Panc1 (cell line): ENCODE results near the gene NME2.
"Not testable (repeated sequence)": the region's sequence is repeated elsewhere in the genome, so short reads cannot be mapped to it uniquely, and the experiment has no call there.

ENCODE experiments used
- POLR2AphosphoS5 ChIP-seq: IDR thresholded peaks from 2 replicates; pipeline ENCODE4 v1.6.1; 2012; ENCODE audit warnings: mild to moderate bottlenecking, low read depth, low read length, moderate library complexity
- TCF7L2 ChIP-seq: IDR thresholded peaks from 2 replicates; pipeline ENCODE4 v1.6.1; 2011; ENCODE audit warnings: mild to moderate bottlenecking, low read depth, low read length, inconsistent platforms
- TF ChIP-seq, protein P1 (sequence below): fragments of 450-650 bp; IDR thresholded peaks from 2 replicates; pipeline ENCODE4 v1.5.1; 2017; ENCODE audit warnings: mild to moderate bottlenecking
- TF ChIP-seq, protein P2 (sequence below), 2 experiments: IDR thresholded peaks; 2 replicates each; pipeline ENCODE4 v1.6.1; 2011 to 2012; ENCODE audit warnings: low read depth in 2 of 2, control low read depth in 1 of 2, low read length in 1 of 2, mild to moderate bottlenecking in 1 of 2, moderate library complexity in 1 of 2; ENCODE audit not compliant: insufficient read depth in 1 of 2

DNA sequence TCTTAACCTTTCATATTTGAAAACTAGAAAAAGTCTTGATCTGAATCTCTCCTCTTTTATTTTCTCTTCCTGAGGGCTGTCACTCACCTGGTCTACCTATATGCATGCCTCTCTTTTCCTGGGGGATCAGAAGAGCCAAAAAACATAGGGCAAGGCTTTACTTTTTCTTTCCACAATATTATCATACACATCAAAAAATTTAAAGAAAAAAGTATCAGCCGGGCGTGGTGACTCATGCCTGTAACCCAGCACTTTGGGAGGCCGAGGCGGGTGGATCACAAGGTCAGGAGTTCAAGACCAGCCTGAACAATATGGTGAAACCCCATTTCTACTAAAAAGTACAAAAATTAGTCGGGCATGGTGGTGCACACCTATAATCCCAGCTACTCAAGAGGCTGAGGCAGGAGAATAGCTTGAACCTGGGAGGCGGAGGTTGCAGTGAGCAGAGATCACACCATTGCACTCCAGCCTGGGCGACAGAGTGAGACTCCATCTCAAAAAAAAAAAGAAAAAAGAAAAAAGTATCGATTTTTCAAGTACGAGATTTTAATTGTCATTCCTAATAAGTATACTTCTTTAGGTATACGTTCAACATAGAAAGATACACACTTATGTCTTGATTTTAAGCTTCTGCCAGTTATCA is 43.6 kb upstream of the NME2 start:
- TF ChIP-seq, protein P1, sequence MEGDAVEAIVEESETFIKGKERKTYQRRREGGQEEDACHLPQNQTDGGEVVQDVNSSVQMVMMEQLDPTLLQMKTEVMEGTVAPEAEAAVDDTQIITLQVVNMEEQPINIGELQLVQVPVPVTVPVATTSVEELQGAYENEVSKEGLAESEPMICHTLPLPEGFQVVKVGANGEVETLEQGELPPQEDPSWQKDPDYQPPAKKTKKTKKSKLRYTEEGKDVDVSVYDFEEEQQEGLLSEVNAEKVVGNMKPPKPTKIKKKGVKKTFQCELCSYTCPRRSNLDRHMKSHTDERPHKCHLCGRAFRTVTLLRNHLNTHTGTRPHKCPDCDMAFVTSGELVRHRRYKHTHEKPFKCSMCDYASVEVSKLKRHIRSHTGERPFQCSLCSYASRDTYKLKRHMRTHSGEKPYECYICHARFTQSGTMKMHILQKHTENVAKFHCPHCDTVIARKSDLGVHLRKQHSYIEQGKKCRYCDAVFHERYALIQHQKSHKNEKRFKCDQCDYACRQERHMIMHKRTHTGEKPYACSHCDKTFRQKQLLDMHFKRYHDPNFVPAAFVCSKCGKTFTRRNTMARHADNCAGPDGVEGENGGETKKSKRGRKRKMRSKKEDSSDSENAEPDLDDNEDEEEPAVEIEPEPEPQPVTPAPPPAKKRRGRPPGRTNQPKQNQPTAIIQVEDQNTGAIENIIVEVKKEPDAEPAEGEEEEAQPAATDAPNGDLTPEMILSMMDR = not testable (repeated sequence)
- TF ChIP-seq, protein P2, sequence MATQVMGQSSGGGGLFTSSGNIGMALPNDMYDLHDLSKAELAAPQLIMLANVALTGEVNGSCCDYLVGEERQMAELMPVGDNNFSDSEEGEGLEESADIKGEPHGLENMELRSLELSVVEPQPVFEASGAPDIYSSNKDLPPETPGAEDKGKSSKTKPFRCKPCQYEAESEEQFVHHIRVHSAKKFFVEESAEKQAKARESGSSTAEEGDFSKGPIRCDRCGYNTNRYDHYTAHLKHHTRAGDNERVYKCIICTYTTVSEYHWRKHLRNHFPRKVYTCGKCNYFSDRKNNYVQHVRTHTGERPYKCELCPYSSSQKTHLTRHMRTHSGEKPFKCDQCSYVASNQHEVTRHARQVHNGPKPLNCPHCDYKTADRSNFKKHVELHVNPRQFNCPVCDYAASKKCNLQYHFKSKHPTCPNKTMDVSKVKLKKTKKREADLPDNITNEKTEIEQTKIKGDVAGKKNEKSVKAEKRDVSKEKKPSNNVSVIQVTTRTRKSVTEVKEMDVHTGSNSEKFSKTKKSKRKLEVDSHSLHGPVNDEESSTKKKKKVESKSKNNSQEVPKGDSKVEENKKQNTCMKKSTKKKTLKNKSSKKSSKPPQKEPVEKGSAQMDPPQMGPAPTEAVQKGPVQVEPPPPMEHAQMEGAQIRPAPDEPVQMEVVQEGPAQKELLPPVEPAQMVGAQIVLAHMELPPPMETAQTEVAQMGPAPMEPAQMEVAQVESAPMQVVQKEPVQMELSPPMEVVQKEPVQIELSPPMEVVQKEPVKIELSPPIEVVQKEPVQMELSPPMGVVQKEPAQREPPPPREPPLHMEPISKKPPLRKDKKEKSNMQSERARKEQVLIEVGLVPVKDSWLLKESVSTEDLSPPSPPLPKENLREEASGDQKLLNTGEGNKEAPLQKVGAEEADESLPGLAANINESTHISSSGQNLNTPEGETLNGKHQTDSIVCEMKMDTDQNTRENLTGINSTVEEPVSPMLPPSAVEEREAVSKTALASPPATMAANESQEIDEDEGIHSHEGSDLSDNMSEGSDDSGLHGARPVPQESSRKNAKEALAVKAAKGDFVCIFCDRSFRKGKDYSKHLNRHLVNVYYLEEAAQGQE (IDR thresholded peaks at IDR 0.05; ENCODE audit: insufficient read depth in 1 of 2, low read depth in 2 of 2, low read length in 1 of 2) = not testable (repeated sequence)
- not testable (repeated sequence) for TF ChIP-seq POLR2AphosphoS5, TCF7L2
